ENCODE results near the gene ADK. TPM values are rescaled to one million over a fixed set of nuclear protein-coding genes. Genes with fewer than 3 reads are reported as not detected.
"Not testable (repeated sequence)": the region's sequence is repeated elsewhere in the genome, so short reads cannot be mapped to it uniquely, and the experiment has no call there.

ADK gene
- total RNA-seq, 1 donor from 2014 or later: 40.8 TPM

GRCh38 chr10:74179111-74179710 lies 28.2 kb downstream of the ADK start:
- DNase-seq (ENCODE audit: low spot score): no peak

- DNase-seq (ENCODE audit: low spot score): no peak
These were observed 35.7 kb downstream of the ADK start for GRCh38 chr10:74186678-74187077.

GRCh38 chr10:74187237-74187636 lies 36.2 kb downstream of the ADK start:
- no peak for DNase-seq (ENCODE audit: low spot score)

GRCh38 chr10:74188617-74189016 lies 37.6 kb downstream of the ADK start:
- DNase-seq (ENCODE audit: low spot score): not testable (repeated sequence)

- DNase-seq (ENCODE audit: low spot score): no peak
These were observed 39.0 kb downstream of the ADK start for GRCh38 chr10:74189999-74190421.

- no peak for DNase-seq (ENCODE audit: low spot score)
These were observed 39.5 kb downstream of the ADK start for GRCh38 chr10:74190494-74190893.

GRCh38 chr10:74194545-74194944 lies 43.5 kb downstream of the ADK start:
- DNase-seq (ENCODE audit: low spot score): no peak

GRCh38 chr10:74194999-74195398 lies 44.0 kb downstream of the ADK start:
- no peak for DNase-seq (ENCODE audit: low spot score)

- DNase-seq (ENCODE audit: low spot score): no peak
These were observed 48.3 kb downstream of the ADK start for GRCh38 chr10:74199315-74199714.

- no peak for DNase-seq (ENCODE audit: low spot score)
These were observed 51.3 kb downstream of the ADK start for GRCh38 chr10:74202356-74202755.

- peak; percentile 68 for DNase-seq (ENCODE audit: low spot score)
These were observed 55.7 kb downstream of the ADK start for GRCh38 chr10:74206746-74207145.

- no peak for DNase-seq (ENCODE audit: low spot score)
These were observed 56.9 kb downstream of the ADK start for GRCh38 chr10:74207691-74208480.

GRCh38 chr10:74208997-74209396 lies 58.0 kb downstream of the ADK start:
- DNase-seq (ENCODE audit: low spot score): no peak

- no peak for DNase-seq (ENCODE audit: low spot score)
These were observed 62.0 kb downstream of the ADK start for GRCh38 chr10:74213019-74213418.

- no peak for DNase-seq (ENCODE audit: low spot score)
These were observed 62.6 kb downstream of the ADK start for GRCh38 chr10:74213571-74214162.

- not testable (repeated sequence) for DNase-seq (ENCODE audit: low spot score)
These were observed 66.1 kb downstream of the ADK start for GRCh38 chr10:74217110-74217509.

- not testable (repeated sequence) for DNase-seq (ENCODE audit: low spot score)
These were observed 71.4 kb downstream of the ADK start for GRCh38 chr10:74222467-74222866.

- no peak for DNase-seq (ENCODE audit: low spot score)
These were observed 72.9 kb downstream of the ADK start for GRCh38 chr10:74223755-74224529.

GRCh38 chr10:74227697-74228424 lies 76.8 kb downstream of the ADK start:
- no peak for DNase-seq (ENCODE audit: low spot score)

GRCh38 chr10:74231375-74231774 lies 80.4 kb downstream of the ADK start:
- DNase-seq (ENCODE audit: low spot score): no peak

- DNase-seq (ENCODE audit: low spot score): no peak
These were observed 82.3 kb downstream of the ADK start for GRCh38 chr10:74233281-74233680.

GRCh38 chr10:74234569-74234968 lies 83.5 kb downstream of the ADK start:
- DNase-seq (ENCODE audit: low spot score): no peak

Measured in ureter (tissue), 1 donor.